ENCODE data around the gene MAPRE2.

MAPRE2 gene

GRCh38 chr18:35128675-35129074 is 87.5 kb downstream of the MAPRE2 start:
- H4K20me1 ChIP-seq (ENCODE audit: insufficient read depth) = no peaks in the 10 kb centered on the region
- H3K27me3 ChIP-seq (ENCODE audit: insufficient read depth, low read depth) = no peaks in the 10 kb centered on the region
- H3K9ac ChIP-seq = no peak overlapping the region
- TF ChIP-seq CTCF (conservative IDR thresholded peaks at IDR 0.05; ENCODE audit: low read depth, low read length) = no peak
- H3K27ac ChIP-seq = no peak overlapping the region
- H3K36me3 ChIP-seq (ENCODE audit: insufficient read depth) = no peaks in the 10 kb centered on the region
- H3K4me1 ChIP-seq (ENCODE audit: low read depth, poor library complexity, severe bottlenecking) = no peaks in the 10 kb centered on the region
- H2AFZ ChIP-seq (ENCODE audit: low read depth) = no peak overlapping the region
- H3K4me2 ChIP-seq = no peak overlapping the region
- H3K4me3 ChIP-seq (IDR thresholded peaks at IDR 0.05; ENCODE audit: insufficient read depth, low read depth, low read length) = no peak overlapping the region
- H3K79me2 ChIP-seq (ENCODE audit: insufficient read depth, low read depth) = no peaks in the 10 kb centered on the region

GRCh38 chr18:35130236-35130635 is 89.0 kb downstream of the MAPRE2 start:
- Histone ChIP-seq H4K20me1 (ENCODE audit: insufficient read depth) (no peaks in the 10 kb centered on the region), H3K36me3 (ENCODE audit: insufficient read depth) (no peaks in the 10 kb centered on the region), H2AFZ (ENCODE audit: low read depth) (no peak overlapping the region), H3K4me2 (no peak overlapping the region), H3K9ac (no peak overlapping the region), H3K27me3 (ENCODE audit: insufficient read depth, low read depth) (no peaks in the 10 kb centered on the region), H3K27ac (no peak overlapping the region), H3K4me1 (ENCODE audit: low read depth, poor library complexity, severe bottlenecking) (no peaks in the 10 kb centered on the region), H3K79me2 (ENCODE audit: insufficient read depth, low read depth) (no peaks in the 10 kb centered on the region), H3K4me3 (IDR thresholded peaks at IDR 0.05; ENCODE audit: insufficient read depth, low read depth, low read length) (no peak overlapping the region)
- no peak for TF ChIP-seq CTCF (conservative IDR thresholded peaks at IDR 0.05; ENCODE audit: low read depth, low read length)

- Histone ChIP-seq H3K9ac (no peak overlapping the region), H2AFZ (ENCODE audit: low read depth) (no peak overlapping the region), H3K4me1 (ENCODE audit: low read depth, poor library complexity, severe bottlenecking) (no peaks in the 10 kb centered on the region), H3K27ac (no peak overlapping the region), H3K27me3 (ENCODE audit: insufficient read depth, low read depth) (no peaks in the 10 kb centered on the region), H3K4me3 (IDR thresholded peaks at IDR 0.05; ENCODE audit: insufficient read depth, low read depth, low read length) (no peak overlapping the region), H3K4me2 (no peak overlapping the region), H3K36me3 (ENCODE audit: insufficient read depth) (no peaks in the 10 kb centered on the region), H3K79me2 (ENCODE audit: insufficient read depth, low read depth) (no peaks in the 10 kb centered on the region), H4K20me1 (ENCODE audit: insufficient read depth) (no peaks in the 10 kb centered on the region)
- no peak for TF ChIP-seq CTCF (conservative IDR thresholded peaks at IDR 0.05; ENCODE audit: low read depth, low read length)
Observed at GRCh38 chr18:35131387-35132020, 90.3 kb downstream of the MAPRE2 start.

GRCh38 chr18:35132021-35132902 is 91.0 kb downstream of the MAPRE2 start:
- Histone ChIP-seq H3K4me2 (no peak overlapping the region), H3K79me2 (ENCODE audit: insufficient read depth, low read depth) (no peaks in the 10 kb centered on the region), H3K4me1 (ENCODE audit: low read depth, poor library complexity, severe bottlenecking) (no peaks in the 10 kb centered on the region), H3K27ac (no peak overlapping the region), H3K27me3 (ENCODE audit: insufficient read depth, low read depth) (no peaks in the 10 kb centered on the region), H3K4me3 (IDR thresholded peaks at IDR 0.05; ENCODE audit: insufficient read depth, low read depth, low read length) (no peak overlapping the region), H3K36me3 (ENCODE audit: insufficient read depth) (no peaks in the 10 kb centered on the region), H4K20me1 (ENCODE audit: insufficient read depth) (no peaks in the 10 kb centered on the region), H3K9ac (no peak overlapping the region), H2AFZ (ENCODE audit: low read depth) (no peak overlapping the region)
- no peak for TF ChIP-seq CTCF (conservative IDR thresholded peaks at IDR 0.05; ENCODE audit: low read depth, low read length)
